Measurements from ENCODE around the gene ARHGEF19.

- TF ChIP-seq CTCF (IDR thresholded peaks at IDR 0.05; ENCODE audit: low read depth, low read length), result no peak
- no peak for TF ChIP-seq POLR2A (IDR thresholded peaks at IDR 0.05; ENCODE audit: extremely low read depth, insufficient read length)
- TF ChIP-seq MYC (IDR thresholded peaks at IDR 0.05; ENCODE audit: low read depth, low read length), result no peak
- TF ChIP-seq, protein P1, sequence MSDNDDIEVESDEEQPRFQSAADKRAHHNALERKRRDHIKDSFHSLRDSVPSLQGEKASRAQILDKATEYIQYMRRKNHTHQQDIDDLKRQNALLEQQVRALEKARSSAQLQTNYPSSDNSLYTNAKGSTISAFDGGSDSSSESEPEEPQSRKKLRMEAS (IDR thresholded peaks at IDR 0.05; ENCODE audit: low read depth, low read length), result no peak
Observed at GRCh38 chr1:16254263-16254928, 41.9 kb upstream of the ARHGEF19 start.
